ENCODE results near the gene C22orf15. TPM values are rescaled to one million over a fixed set of nuclear protein-coding genes. Genes with fewer than 3 reads are reported as not detected.
"Not testable (repeated sequence)": the region's sequence is repeated elsewhere in the genome, so short reads cannot be mapped to it uniquely, and the experiment has no call there.

C22orf15 gene, protein sequence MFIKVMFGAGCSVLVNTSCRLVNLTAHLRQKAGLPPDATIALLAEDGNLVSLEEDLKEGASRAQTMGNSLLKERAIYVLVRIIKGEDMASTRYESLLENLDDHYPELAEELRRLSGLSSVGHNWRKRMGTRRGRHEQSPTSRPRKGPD
- total RNA-seq (2014; rRNA removed; shearing (Covaris generic)), result not detected in 2 replicates

DNA sequence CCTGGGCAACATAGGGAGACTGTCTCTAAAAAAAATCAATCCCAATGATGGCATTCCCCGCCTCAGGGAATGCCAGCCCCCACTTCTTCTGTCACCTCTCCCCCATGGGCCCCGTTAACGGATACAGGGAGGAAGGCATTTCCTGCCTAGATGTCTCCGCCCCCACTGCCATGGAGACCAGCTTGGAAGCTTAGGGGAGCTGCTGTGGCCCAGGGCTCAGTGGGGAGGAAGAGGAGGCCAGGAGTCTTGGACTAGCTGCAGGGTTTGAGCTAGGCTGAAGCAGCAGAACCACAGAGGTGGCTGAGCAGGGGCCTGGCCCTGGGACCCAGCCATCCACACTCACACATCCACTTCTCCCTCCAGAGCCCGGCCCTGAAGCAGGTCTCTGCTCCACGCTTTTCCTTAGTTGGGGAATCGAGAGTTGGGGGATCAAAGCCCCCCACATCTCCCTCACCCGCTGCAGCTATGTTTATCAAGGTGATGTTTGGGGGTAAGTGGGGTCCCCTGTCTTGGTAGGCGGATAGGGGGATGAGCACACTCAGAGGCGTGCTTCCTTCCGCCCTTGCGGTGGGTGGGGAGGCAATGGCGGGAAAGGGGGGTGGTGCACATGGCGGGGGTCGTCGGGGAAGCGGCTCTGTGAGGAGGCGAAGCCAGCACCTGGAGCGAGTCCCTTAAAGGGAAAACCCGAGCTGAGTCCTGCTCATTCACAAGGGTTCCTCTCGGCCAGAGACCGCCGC is at the start of gene C22orf15:
Gene C22orf15 (plus strand): TSS at position 149 of the 737 bp plus-strand sequence. CDS start 317 bp downstream, at position 466.
- DNase-seq (ENCODE audit: low read depth), result peak; percentile 67

- no peak for DNase-seq (ENCODE audit: low read depth)
These were observed 48.8 kb upstream of the C22orf15 start for GRCh38 chr22:23713696-23714595.

GRCh38 chr22:23714596-23715578 is 47.9 kb upstream of the C22orf15 start:
- no peak for DNase-seq (ENCODE audit: low read depth)

GRCh38 chr22:23715806-23716375 is 46.9 kb upstream of the C22orf15 start:
- peak; percentile 14 for DNase-seq (ENCODE audit: low read depth)

DNA sequence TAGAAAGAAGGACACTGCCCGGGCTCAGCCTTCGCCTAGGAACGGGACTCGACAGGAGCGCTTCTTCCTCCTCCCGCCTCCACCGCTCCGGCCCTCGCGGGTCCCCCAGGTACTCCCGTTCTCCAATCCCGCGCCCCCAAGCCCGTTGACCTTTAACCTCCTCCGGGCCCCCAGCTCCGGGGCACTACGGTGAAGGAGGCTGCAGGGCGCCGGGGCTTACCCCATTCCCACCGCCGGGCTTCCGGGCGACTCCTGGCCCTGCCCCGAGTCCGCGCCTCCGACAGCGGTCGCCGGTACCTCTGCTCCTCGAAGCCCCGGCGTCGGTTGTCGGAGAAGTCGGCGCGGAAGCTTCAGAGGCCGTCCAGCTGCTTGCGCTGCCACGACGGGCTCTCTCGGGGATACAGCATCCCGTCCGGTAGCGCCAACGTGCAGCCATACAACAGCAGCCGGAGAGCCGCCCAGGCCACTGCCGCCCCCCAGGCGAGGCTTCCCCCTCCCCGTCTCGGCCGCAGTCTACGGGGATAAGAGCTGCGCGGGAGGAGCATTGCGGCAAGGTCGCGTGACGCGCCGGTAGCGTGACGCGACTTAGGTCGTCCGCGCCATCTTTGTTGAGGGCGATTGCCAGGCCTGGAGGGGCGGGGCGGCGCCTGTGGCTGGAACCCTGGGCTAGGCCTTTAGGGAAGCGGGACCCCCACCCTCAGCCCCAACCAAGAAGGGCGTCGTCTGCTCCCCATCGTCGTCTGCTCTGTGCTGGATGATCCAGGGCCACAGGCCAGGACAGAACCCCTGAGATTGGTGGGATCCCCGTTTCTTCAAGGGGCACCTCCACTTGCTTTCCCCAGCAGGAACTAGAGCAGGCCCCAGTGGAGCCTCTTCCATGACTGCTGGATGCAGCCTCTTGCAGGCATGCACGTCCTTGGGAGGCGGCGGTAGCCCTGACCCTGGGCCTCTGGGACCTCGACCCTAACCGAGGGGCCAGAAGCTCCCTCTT is 45.7 kb upstream of the C22orf15 start:
- peak; percentile 88 for DNase-seq (ENCODE audit: low read depth)

- DNase-seq (ENCODE audit: low read depth), result no peak
These were observed 44.2 kb upstream of the C22orf15 start for GRCh38 chr22:23718371-23719165.

DNA sequence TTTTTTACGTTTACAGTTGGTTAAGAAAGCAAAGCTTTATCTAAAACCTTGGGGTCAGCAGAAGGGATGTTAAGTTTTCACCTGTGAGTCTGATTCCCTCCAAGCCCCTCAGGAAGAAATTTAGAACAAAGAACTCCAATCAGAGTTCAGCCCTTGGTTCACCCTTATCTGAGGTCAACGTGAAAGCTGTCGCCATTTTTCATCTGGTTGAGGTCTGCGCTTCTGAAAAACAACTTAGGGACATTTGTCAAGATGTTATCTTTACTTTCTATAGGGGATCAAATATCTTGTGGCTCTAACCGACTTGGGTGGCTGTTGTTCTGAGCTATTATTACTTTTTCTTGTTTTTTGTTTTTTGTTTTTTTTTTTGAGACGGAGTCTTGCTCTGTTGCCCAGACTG is 41.9 kb upstream of the C22orf15 start:
- no peak for DNase-seq (ENCODE audit: low read depth)

GRCh38 chr22:23722160-23722559 is 40.6 kb upstream of the C22orf15 start:
- DNase-seq (ENCODE audit: low read depth), result no peak

- no peak for DNase-seq (ENCODE audit: low read depth)
These were observed 40.1 kb upstream of the C22orf15 start for GRCh38 chr22:23722724-23723123.

GRCh38 chr22:23728108-23728507 is 34.7 kb upstream of the C22orf15 start:
- DNase-seq (ENCODE audit: low read depth), result not testable (repeated sequence)

DNA sequence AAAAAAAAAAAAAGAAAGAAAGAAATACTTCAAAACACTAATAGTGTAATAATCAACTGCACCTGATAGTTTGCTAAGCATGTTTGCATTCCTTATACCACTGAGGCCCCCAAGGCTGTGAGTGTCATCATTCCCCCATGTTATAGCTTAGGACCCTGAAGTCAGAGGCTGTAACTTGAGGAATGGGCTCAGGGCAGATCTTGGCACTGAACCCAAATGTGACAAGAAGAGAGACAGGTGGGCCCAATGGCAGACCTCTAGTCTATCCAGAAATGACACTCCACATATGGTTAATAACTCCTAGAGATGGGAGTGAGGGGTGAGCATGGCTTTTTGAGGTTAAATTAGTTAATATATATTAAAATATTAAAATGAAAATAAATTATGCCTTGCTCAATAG is 25.1 kb upstream of the C22orf15 start:
- DNase-seq (ENCODE audit: low read depth), result no peak

DNA sequence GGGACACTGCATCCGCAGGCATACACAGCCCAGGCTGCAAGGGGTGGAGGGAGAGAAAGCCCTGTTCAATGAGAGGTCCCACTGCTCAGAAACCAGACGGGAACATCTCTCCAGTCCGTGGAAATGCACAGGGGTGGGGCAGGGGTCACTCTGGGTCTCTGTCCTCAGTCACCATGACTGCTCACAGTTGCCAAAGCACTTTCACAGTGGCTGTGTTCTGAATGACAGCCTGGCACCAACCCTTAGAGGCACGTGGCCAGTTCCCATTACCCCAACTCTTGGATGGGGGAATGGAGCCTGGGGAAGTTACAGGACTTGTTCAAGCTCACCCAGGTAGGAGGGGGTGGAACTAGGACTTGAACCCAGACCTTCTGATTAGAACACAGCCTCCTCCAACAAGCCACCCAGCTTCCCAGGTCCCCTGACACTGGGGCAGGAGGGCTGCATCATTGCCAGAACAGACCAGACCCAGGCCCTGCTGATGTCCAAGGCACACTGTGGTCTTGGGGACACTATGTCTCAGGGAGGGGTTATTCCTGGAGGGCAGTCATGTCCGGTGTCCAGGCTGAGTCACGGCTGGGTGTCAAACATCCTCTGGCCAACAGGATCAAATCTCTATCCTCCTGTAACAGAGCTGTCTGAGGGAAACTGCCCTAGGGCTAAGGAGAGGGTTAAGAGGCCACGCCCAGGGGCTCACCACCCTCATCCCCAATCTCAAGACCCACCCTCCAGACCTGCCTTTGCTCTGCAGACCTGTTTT is 20.1 kb upstream of the C22orf15 start:
- no peak for DNase-seq (ENCODE audit: low read depth)

DNA sequence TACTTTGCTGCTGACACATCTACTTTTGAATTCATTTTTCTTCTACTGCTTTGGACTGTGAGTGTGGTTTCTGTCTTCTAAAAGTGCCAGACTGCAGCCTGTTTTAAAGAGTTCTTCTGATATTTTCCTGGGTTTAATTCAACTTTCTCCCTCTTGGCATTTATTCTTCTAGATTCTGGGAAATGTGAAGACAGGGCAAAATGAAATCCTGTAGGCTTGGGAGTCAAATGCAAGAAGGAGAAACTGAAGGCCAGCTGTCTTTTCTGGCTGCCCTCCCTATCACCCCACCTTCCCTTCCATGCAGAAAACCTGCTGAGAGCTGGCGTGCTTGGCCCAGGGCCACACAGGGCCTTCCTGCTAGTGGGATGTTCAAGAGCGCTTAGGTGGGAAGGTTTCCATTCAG is 19.5 kb upstream of the C22orf15 start:
- no peak for DNase-seq (ENCODE audit: low read depth)

DNA sequence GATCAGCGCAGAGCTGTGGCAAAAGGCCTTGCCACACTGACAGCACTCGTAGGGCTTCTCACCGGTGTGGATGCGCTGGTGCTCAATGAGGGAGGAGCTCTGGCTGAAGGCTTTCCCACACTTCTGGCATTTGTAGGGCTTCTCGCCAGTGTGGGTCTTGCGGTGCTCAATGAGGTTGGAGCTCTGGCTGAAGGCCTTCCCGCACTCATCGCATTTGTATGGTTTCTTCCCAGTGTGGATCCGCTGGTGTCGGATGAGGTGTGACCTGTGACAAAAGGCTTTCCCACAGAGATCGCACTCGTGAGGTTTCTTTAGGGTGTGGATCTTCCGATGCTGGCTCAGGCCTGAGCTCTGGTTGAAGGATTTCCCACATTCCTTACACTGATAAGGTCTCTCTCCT is 18.8 kb upstream of the C22orf15 start:
- DNase-seq (ENCODE audit: low read depth), result no peak

GRCh38 chr22:23744485-23744884 is 18.3 kb upstream of the C22orf15 start:
- no peak for DNase-seq (ENCODE audit: low read depth)

DNA sequence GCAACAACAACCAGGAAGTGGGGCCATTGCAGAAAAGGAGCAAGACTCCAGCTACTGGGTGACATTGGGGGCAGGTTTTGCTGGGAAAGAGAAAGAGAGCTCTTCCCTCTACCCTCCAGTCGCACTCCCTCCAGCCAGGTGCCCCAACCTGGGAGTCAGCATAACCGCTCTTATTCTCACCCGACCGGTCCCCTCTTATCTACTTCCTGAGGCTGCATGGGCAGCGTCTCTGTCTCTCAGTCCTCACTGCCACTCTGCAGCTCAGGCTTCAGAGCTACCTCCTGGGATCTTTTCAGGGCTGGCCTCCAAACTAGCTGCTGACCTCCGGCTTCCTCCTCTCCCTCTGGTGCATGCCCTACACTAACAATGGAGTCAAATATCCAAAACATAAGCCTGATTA is 17.0 kb upstream of the C22orf15 start:
- DNase-seq (ENCODE audit: low read depth), result no peak

DNA sequence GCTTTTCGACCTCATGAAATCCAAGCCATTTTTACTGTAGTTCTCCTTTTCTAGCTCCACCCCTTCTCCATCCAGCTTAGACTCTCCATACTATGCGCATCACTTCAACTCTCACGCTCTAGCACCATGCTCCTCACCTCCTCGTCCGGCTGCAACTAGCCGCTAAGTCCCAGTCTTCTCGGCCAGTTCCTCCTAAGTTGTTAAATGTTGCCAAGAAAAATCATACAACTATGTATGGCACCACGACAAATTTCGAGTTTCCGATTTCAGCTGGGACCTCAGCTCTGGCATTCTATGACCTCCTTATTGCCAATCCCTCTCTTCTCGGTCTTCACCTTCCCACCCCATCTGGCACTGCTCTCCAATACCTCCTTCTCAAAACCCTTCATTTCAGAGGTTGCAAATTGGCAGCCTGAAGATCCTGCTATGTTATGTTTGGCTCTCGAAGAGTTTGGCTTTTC is 12.9 kb upstream of the C22orf15 start:
- no peak for DNase-seq (ENCODE audit: low read depth)

DNA sequence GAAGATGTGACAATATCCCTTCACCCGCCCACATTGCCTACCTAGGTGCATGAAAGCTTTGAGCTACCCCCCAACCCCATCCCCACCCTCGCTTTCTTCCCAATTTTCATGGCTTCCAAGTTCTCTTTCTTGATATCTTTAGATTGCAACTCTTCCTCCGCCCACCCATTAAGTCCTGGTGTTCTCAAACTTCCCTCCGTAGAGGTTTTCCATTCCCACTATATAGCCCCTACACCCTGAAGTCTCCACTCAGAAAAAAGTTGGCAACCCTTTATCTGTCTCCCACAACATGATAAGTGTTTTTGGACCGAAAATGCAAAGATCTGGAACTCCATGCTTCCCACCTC is 12.4 kb upstream of the C22orf15 start:
- no peak for DNase-seq (ENCODE audit: low read depth)
